ENCODE data around the gene GALNT2.

The GALNT2 gene

GRCh38 chr1:230149751-230150584 lies 82.9 kb downstream of the GALNT2 start:
- TF ChIP-seq CTCF (IDR thresholded peaks at IDR 0.05; ENCODE audit: low read depth, low read length) = no peak
- H3K4me3 ChIP-seq (replicated peaks in 1 of 2; ENCODE audit: low read depth in 2 of 2, low read length in 2 of 2) = no peak overlapping the region
- no peak for DNase-seq (ENCODE audit: low read depth in 2 of 2)

GRCh38 chr1:230150615-230151014 lies 83.6 kb downstream of the GALNT2 start:
- no peak for DNase-seq (ENCODE audit: low read depth in 2 of 2)
- H3K4me3 ChIP-seq (replicated peaks in 1 of 2; ENCODE audit: low read depth in 2 of 2, low read length in 2 of 2) = no peak overlapping the region
- TF ChIP-seq CTCF (IDR thresholded peaks at IDR 0.05; ENCODE audit: low read depth, low read length) = no peak

GRCh38 chr1:230151924-230152468 lies 85.0 kb downstream of the GALNT2 start:
- no peak for DNase-seq (ENCODE audit: low read depth in 2 of 2)
- H3K4me3 ChIP-seq (replicated peaks in 1 of 2; ENCODE audit: low read depth in 2 of 2, low read length in 2 of 2) = no peak overlapping the region
- no peak for TF ChIP-seq CTCF (IDR thresholded peaks at IDR 0.05; ENCODE audit: low read depth, low read length)

GRCh38 chr1:230152999-230153398 lies 86.0 kb downstream of the GALNT2 start:
- H3K4me3 ChIP-seq (replicated peaks in 1 of 2; ENCODE audit: low read depth in 2 of 2, low read length in 2 of 2) = no peak overlapping the region
- TF ChIP-seq CTCF (IDR thresholded peaks at IDR 0.05; ENCODE audit: low read depth, low read length) = no peak
- no peak for DNase-seq (ENCODE audit: low read depth in 2 of 2)

- peak overlapping the region in 1 of 2 donors; percentile 16 for H3K4me3 ChIP-seq (replicated peaks in 1 of 2; ENCODE audit: low read depth in 2 of 2, low read length in 2 of 2)
- no peak for TF ChIP-seq CTCF (IDR thresholded peaks at IDR 0.05; ENCODE audit: low read depth, low read length)
- DNase-seq (ENCODE audit: low read depth in 2 of 2) = peak; percentile 92 to 93
Observed at GRCh38 chr1:230153641-230154296, 86.7 kb downstream of the GALNT2 start.

- no peak for TF ChIP-seq CTCF (IDR thresholded peaks at IDR 0.05; ENCODE audit: low read depth, low read length)
- no peak for DNase-seq (ENCODE audit: low read depth in 2 of 2)
- no peak overlapping the region for H3K4me3 ChIP-seq (replicated peaks in 1 of 2; ENCODE audit: low read depth in 2 of 2, low read length in 2 of 2)
Observed at GRCh38 chr1:230155021-230155420, 88.0 kb downstream of the GALNT2 start.
